SK-N-SH (cell line): ENCODE data around the gene ATP1A2. TPM values are rescaled to one million over a fixed set of nuclear protein-coding genes. Genes with fewer than 3 reads are reported as not detected.

ENCODE experiments used
- CTCF ChIA-PET: fragments of 300-600, 350-600 bp; formaldehyde crosslinking; extraction: SDS; loops from one replicate; lab custom pipeline; 2021; lab: Yijun Ruan, JAX
- POLR2A ChIA-PET: fragments of 350-600 bp; sonication (Branson Sonifier 250); formaldehyde crosslinking; extraction: SDS; loops from one replicate; lab custom pipeline; 2020; ENCODE audit warnings: antibody characterized with exemption, inconsistent platforms; lab: Yijun Ruan, JAX
- DNase-seq: peaks from one replicate; pipeline ENCODE4 v3.0.0; 2012
- H2AFZ ChIP-seq: fragments of 200-600 bp; sonication (generic); 2 replicates; pipeline ENCODE4 v1.8.1; 2016; ENCODE audit warnings: antibody characterized with exemption, mild to moderate bottlenecking, low read depth
- H3F3A ChIP-seq: fragments of 200-600 bp; sonication (generic); replicated peaks from 2 replicates; pipeline ENCODE3; 2016; ENCODE audit warnings: antibody characterized with exemption, mild to moderate bottlenecking; ENCODE audit not compliant: insufficient read depth
- H3K27ac ChIP-seq, 2 experiments: fragments of 200-500 bp in 1 of 2; fragments of 200-600 bp in 1 of 2; sonication (Bioruptor generic) in 1 of 2; sonication (generic), shearing (Covaris generic) in 1 of 2; 2 replicates each; pipeline versions ENCODE4 v1.5.1 to v1.6.1; 2014 to 2016; ENCODE audit warnings: low read depth in 2 of 2, inconsistent platforms in 1 of 2, low read length in 1 of 2, mild to moderate bottlenecking in 1 of 2, mixed read lengths in 1 of 2
- H3K27me3 ChIP-seq: fragments of 200-600 bp; sonication (generic), shearing (Covaris generic); 2 replicates; pipeline ENCODE4 v1.6.1; 2016; ENCODE audit warnings: mixed run types; ENCODE audit not compliant: insufficient read depth
- H3K36me3 ChIP-seq, 2 experiments: fragments of 200-500 bp in 1 of 2; fragments of 200-600 bp in 1 of 2; sonication (Bioruptor generic) in 1 of 2; sonication (generic) in 1 of 2; replicated peaks in 1 of 2; 2 replicates each; pipeline versions ENCODE3 to v1.5.1; 2014 to 2016; ENCODE audit warnings: low read length in 1 of 2, mild to moderate bottlenecking in 1 of 2; ENCODE audit not compliant: insufficient read depth in 2 of 2, control insufficient read depth in 1 of 2
- H3K4me1 ChIP-seq, 2 experiments: fragments of 200-500 bp in 1 of 2; fragments of 200-600 bp in 1 of 2; sonication (Bioruptor generic) in 1 of 2; sonication (generic), shearing (Covaris generic) in 1 of 2; 2 replicates each; pipeline versions ENCODE4 v1.5.1 to v1.6.1; 2014 to 2016; ENCODE audit warnings: low read depth in 1 of 2, low read length in 1 of 2, mixed run types in 1 of 2; ENCODE audit not compliant: insufficient read depth in 2 of 2, control insufficient read depth in 1 of 2
- H3K4me2 ChIP-seq: fragments of 200-600 bp; sonication (generic), shearing (Covaris generic); 2 replicates; pipeline ENCODE4 v1.6.1; 2017; ENCODE audit warnings: mixed run types
- H3K4me3 ChIP-seq, 2 experiments: fragments of 200-500 bp in 1 of 2; fragments of 200-600 bp in 1 of 2; sonication (Bioruptor generic) in 1 of 2; sonication (generic), shearing (Covaris generic) in 1 of 2; 2 replicates each; pipeline versions ENCODE4 v1.5.1 to v1.8.1; 2014 to 2016; ENCODE audit warnings: low read depth in 2 of 2, inconsistent platforms in 1 of 2, low read length in 1 of 2, mild to moderate bottlenecking in 1 of 2, mixed read lengths in 1 of 2, moderate library complexity in 1 of 2
- H3K79me2 ChIP-seq: fragments of 200-600 bp; sonication (generic); 2 replicates; pipeline ENCODE4 v1.8.1; 2017; ENCODE audit warnings: mild to moderate bottlenecking; ENCODE audit not compliant: insufficient read depth
- H3K9ac ChIP-seq: fragments of 200-600 bp; sonication (generic); 2 replicates; pipeline ENCODE4 v1.6.1; 2017; ENCODE audit warnings: mixed run types
- H3K9me2 ChIP-seq: fragments of 200-600 bp; sonication (generic); 2 replicates; pipeline ENCODE4 v1.6.1; 2017; ENCODE audit warnings: mixed run types
- H3K9me3 ChIP-seq: fragments of 200-600 bp; sonication (generic); 2 replicates; pipeline ENCODE4 v1.6.1; 2017; ENCODE audit warnings: mixed run types, mild to moderate bottlenecking, moderate library complexity
- H4K20me1 ChIP-seq: fragments of 200-600 bp; sonication (generic); 2 replicates; pipeline ENCODE4 v1.6.1; 2017; ENCODE audit warnings: mild to moderate bottlenecking, mixed run types; ENCODE audit not compliant: insufficient read depth
- CHD2 ChIP-seq: fragments of 150-350 bp; IDR thresholded peaks from 2 replicates; pipeline ENCODE4 v1.6.1; 2018; ENCODE audit warnings: low read length; ENCODE audit not compliant: partially characterized antibody
- CTCF ChIP-seq: fragments of 200-600 bp; sonication (generic); IDR thresholded peaks from 2 replicates; pipeline ENCODE4 v1.6.1; 2017; ENCODE audit warnings: antibody characterized with exemption, mild to moderate bottlenecking, moderate library complexity
- EP300 ChIP-seq, 2 experiments: IDR thresholded peaks; 2 replicates each; pipeline versions ENCODE4 v1.4.0 to v1.6.1; 2012; ENCODE audit warnings: borderline replicate concordance in 1 of 2, low read depth in 1 of 2, low read length in 1 of 2
- FOXJ3 ChIP-seq: sonication (generic); formaldehyde crosslinking; IDR thresholded peaks from 2 replicates; pipeline ENCODE4 v1.5.1; 2020; ENCODE audit warnings: mild to moderate bottlenecking, missing genetic modification reagents
- GATA2 ChIP-seq: sonication (generic); formaldehyde crosslinking; IDR thresholded peaks from 2 replicates; pipeline ENCODE4 v1.5.0; 2020; ENCODE audit warnings: mild to moderate bottlenecking, missing genetic modification reagents
- IRF3 ChIP-seq: fragments of 150-350 bp; IDR thresholded peaks from 2 replicates; pipeline ENCODE4 v1.6.1; 2016; ENCODE audit warnings: mild to moderate bottlenecking, low read depth, low read length
- MXI1 ChIP-seq: IDR thresholded peaks from 2 replicates; pipeline ENCODE4 v1.6.1; 2012; ENCODE audit warnings: mild to moderate bottlenecking, low read depth, low read length, improper control_type of control experiment
- NFIC ChIP-seq: IDR thresholded peaks from 2 replicates; pipeline ENCODE4 v1.4.0; 2012; ENCODE audit warnings: borderline replicate concordance
- RCOR1 ChIP-seq: fragments of 150-350 bp; IDR thresholded peaks from 2 replicates; pipeline ENCODE4 v1.6.1; 2017; ENCODE audit warnings: antibody characterized with exemption, low read length
- RFX5 ChIP-seq: IDR thresholded peaks from 2 replicates; pipeline ENCODE4 v1.6.1; 2012; ENCODE audit warnings: mild to moderate bottlenecking, improper control_type of control experiment, low read length
- SMC3 ChIP-seq: IDR thresholded peaks from 2 replicates; pipeline ENCODE4 v1.6.1; 2012; ENCODE audit warnings: low read depth, low read length, improper control_type of control experiment
- USF2 ChIP-seq: fragments of 150-350 bp; IDR thresholded peaks from 2 replicates; pipeline ENCODE4 v1.6.1; 2017; ENCODE audit warnings: antibody characterized with exemption, low read length, low read depth, borderline replicate concordance
- YY1 ChIP-seq: IDR thresholded peaks from 2 replicates; pipeline ENCODE4 v1.4.0; 2012; ENCODE audit warnings: low read depth, mild to moderate bottlenecking
- ZBTB33 ChIP-seq: IDR thresholded peaks from 2 replicates; pipeline ENCODE4 v1.4.0; 2012; ENCODE audit warnings: low read depth, borderline replicate concordance
- WGBS: methylation state at CpG from one replicate; pipeline ENCODE4 v1.1.6; 2017; ENCODE audit warnings: low lambda C conversion rate; 5-methylcytosine and 5-hydroxymethylcytosine counted together
- polyA plus RNA-seq, 3 experiments: library from polyadenylated mRNA; depleted of rRNA; stranded (reverse); fragments of >200 nt; gene quantifications; 2 replicates each; pipeline ENCODE4 v1.2.3, GENCODE V29; 2012
- TF ChIP-seq, protein P1 (sequence below): IDR thresholded peaks from 2 replicates; pipeline ENCODE4 v1.4.0; 2012; ENCODE audit warnings: low read depth

The ATP1A2 gene
- polyA plus RNA-seq, 1 of the 3 experiments (the other 2 are of a cell fraction): 0.07 TPM

GRCh38 chr1:160107512-160107911 is 8.0 kb upstream of the ATP1A2 start:
- no peaks in the 10 kb centered on the region for H4K20me1 ChIP-seq
- H2AFZ ChIP-seq: no peak overlapping the region
- CTCF ChIA-PET: interaction anchor here (0.6 to 3.5 kb wide), 7 partner anchors 10 to 164 kb away, joined by 3 to 19 read pairs (median 4); no protein-coding TSS in a partner anchor
- no peak overlapping the region for H3K4me2 ChIP-seq
- no peak overlapping the region for H3K27ac ChIP-seq
- H3F3A ChIP-seq: no peaks in the 10 kb centered on the region
- 23% methylated on average over 1 of the region's 1 CpG for WGBS
- POLR2A ChIA-PET: no interaction called here
- no peak overlapping the region for H3K9ac ChIP-seq
- H3K9me3 ChIP-seq: no peaks in the 10 kb centered on the region
- H3K4me3 ChIP-seq: no peak overlapping the region
- H3K4me1 ChIP-seq: peaks cover 0 to 9% of the 10 kb centered on the region in 2 experiments; a peak in 1 of 4 replicates
- TF ChIP-seq RFX5 (no peak), GATA2 (CRISPR knock-in tag) (no peak), CHD2 (no peak), YY1 (no peak), ZBTB33 (no peak), IRF3 (no peak)
- TF ChIP-seq, protein P1, sequence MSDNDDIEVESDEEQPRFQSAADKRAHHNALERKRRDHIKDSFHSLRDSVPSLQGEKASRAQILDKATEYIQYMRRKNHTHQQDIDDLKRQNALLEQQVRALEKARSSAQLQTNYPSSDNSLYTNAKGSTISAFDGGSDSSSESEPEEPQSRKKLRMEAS: no peak
- no peaks in the 10 kb centered on the region for H3K79me2 ChIP-seq
- no peaks in the 10 kb centered on the region for H3K36me3 ChIP-seq
- H3K9me2 ChIP-seq: no peaks in the 10 kb centered on the region
- DNase-seq: no peak
- H3K27me3 ChIP-seq: 0 out of 2 replicates have a peak, but pooled peaks cover 3% of the 10 kb centered on the region

DNA sequence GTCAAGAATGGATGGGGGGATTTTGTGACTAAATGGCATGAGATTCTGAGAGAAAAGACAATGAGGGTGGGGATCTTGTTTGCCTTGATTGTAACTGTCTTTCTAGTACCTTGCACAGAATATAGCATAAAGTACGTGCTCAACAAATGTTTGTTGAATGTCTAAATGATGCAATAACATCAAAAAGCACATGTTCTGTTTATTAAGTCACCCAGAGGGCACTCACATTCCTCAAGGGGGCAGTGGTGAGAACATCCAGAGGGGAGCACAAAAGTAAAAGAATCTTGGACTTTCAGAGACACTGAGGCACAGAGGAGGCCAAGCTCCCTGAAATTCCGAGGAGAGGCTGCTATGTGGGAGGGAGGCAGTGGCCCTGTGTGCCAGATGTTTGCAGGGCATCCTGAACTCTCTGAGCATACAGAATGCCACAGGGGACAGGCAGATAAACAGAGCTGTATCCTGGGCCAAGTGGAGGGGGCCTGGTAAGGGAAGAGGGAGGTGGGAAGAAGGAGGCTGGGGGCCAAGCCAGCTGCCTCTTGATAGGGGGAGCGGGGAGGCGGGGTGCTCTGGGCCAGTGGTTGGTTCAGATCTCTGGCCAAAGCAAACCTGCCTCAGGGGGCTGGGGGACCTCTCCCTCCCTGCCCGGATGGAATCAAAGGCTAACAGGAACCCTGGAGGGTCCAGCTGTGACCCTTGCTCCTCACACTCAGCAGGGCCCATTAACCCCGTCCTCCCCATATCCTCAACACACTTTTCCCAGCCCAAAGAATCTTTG is 6.5 kb upstream of the ATP1A2 start:
- ChIA-PET CTCF (interaction anchor here (0.6 to 3.5 kb wide), 21 partner anchors 8 to 194 kb away, joined by 3 to 19 read pairs (median 4); partner anchors contain the start of genes IGSF8 and KCNJ9), POLR2A (interaction anchor here (1.1 kb wide), 1 partner anchor 97 kb away, joined by 3 read pairs; no protein-coding TSS in a partner anchor)
- Histone ChIP-seq H3K27ac (no peak overlapping the region), H3F3A (no peaks in the 10 kb centered on the region), H3K79me2 (no peaks in the 10 kb centered on the region), H4K20me1 (no peaks in the 10 kb centered on the region), H3K36me3 (no peaks in the 10 kb centered on the region), H3K9me3 (no peaks in the 10 kb centered on the region), H3K4me3 (no peak overlapping the region), H3K9me2 (no peaks in the 10 kb centered on the region), H3K9ac (no peak overlapping the region), H3K27me3 (0 out of 2 replicates have a peak, but pooled peaks cover 3% of the 10 kb centered on the region), H3K4me1 (peaks cover 0 to 9% of the 10 kb centered on the region in 2 experiments; a peak in 1 of 4 replicates), H3K4me2 (no peak overlapping the region), H2AFZ (no peak overlapping the region)
- DNase-seq: peak; percentile 63
- TF ChIP-seq SMC3: peak; percentile 10; the same call in 1 of the 2 replicates
- TF ChIP-seq RCOR1: no peak
- TF ChIP-seq EP300 (IDR thresholded peaks at IDR 0.05; ENCODE audit: borderline replicate concordance in 1 of 2, low read depth in 1 of 2, low read length in 1 of 2): no peak
- no peak for TF ChIP-seq ZBTB33
- TF ChIP-seq, protein P1: peak; percentile 53; the same call in 1 of the 2 replicates
- 0 out of 2 replicates have a peak, but pooled peaks have one; percentile 27 for TF ChIP-seq FOXJ3
- no peak for TF ChIP-seq USF2
- TF ChIP-seq MXI1: no peak
- TF ChIP-seq CTCF: peak; percentile 64
- no peak for TF ChIP-seq NFIC
- 39% methylated on average over 6 of the region's 6 CpGs for WGBS
